Sigmoid colon (tissue), 4 donors: ENCODE results near the gene BORCS6.

Experiments
- EP300 ChIP-seq, 4 donors: sonication (generic); formaldehyde crosslinking; IDR thresholded peaks; one replicate each; pipeline ENCODE4 v1.6.1; 2017; ENCODE audit warnings: antibody characterized with exemption in 4 of 4
- POLR2A ChIP-seq, 2 donors: fragments of 450-650 bp; IDR thresholded peaks; one replicate each; pipeline ENCODE4 v1.6.1; 2016; ENCODE audit warnings: antibody characterized with exemption in 2 of 2, mild to moderate bottlenecking in 2 of 2, moderate library complexity in 2 of 2
- POLR2AphosphoS5 ChIP-seq, 4 donors: sonication (generic); formaldehyde crosslinking; IDR thresholded peaks; one replicate each; pipeline ENCODE4 v1.6.1; 2017; ENCODE audit warnings: antibody characterized with exemption in 4 of 4
- TF ChIP-seq, protein P1 (sequence below), 4 experiments: fragments of 450-650 bp in 3 of 4; fragments of 200-600 bp in 1 of 4; IDR thresholded peaks; one replicate each; pipeline ENCODE4 v1.5.1; 2016 to 2019; ENCODE audit warnings: antibody characterized with exemption in 4 of 4, mild to moderate bottlenecking in 3 of 4, moderate library complexity in 2 of 4

DNA sequence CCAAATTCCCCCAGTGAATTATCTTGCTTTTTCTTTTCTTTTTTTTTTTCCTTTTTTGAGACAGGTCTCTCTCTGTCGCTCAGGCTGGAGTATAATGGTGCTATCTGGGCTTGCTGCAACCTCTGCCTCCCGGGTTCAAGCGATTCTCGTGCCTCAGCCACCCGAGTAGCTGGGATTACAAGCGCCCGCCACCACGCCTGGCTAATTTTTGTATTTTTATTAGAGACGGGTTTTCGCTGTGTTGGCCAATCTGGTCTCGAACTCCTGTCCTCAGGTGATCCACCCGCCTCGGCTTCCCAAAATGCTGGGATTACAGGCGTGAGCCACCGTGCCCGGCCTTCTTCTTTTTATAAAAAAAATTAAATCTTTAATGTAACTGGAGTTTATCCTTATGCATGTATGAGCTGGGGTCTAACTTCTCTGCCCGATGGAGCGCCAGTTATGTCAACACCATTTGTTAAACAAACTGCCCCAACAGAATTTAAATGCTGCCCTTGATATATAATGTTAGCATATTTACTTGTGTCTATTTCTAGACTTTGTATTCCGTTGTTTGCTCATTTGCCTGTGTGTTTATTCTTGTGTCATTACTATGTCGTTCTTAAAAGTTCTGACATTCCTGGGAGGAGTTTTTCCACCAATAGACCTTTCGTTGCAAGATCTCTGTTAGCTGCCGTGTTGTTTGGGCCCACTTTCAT is 20.9 kb upstream of the BORCS6 start:
- TF ChIP-seq EP300 (IDR thresholded peaks at IDR 0.05) (no peak), POLR2A (IDR thresholded peaks at IDR 0.05) (no peak), POLR2AphosphoS5 (IDR thresholded peaks at IDR 0.05) (no peak)
- TF ChIP-seq, protein P1, sequence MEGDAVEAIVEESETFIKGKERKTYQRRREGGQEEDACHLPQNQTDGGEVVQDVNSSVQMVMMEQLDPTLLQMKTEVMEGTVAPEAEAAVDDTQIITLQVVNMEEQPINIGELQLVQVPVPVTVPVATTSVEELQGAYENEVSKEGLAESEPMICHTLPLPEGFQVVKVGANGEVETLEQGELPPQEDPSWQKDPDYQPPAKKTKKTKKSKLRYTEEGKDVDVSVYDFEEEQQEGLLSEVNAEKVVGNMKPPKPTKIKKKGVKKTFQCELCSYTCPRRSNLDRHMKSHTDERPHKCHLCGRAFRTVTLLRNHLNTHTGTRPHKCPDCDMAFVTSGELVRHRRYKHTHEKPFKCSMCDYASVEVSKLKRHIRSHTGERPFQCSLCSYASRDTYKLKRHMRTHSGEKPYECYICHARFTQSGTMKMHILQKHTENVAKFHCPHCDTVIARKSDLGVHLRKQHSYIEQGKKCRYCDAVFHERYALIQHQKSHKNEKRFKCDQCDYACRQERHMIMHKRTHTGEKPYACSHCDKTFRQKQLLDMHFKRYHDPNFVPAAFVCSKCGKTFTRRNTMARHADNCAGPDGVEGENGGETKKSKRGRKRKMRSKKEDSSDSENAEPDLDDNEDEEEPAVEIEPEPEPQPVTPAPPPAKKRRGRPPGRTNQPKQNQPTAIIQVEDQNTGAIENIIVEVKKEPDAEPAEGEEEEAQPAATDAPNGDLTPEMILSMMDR (IDR thresholded peaks at IDR 0.05), result no peak
